Activated naive CD4-positive, alpha-beta T cell treated with anti-CD3 and anti-CD28 coated beads for 36 hours (primary cell): ENCODE data around the gene PPP1R12B. TPM values are rescaled to one million over a fixed set of nuclear protein-coding genes. Genes with fewer than 3 reads are reported as not detected.
A peak's percentile ranks its signal among the peaks of the same experiment; 100 is the strongest.
"Not testable (repeated sequence)": the region's sequence is repeated elsewhere in the genome, so short reads cannot be mapped to it uniquely, and the experiment has no call there.

Source experiments
- CTCF ChIA-PET: fragments of 350-600 bp; sonication (Branson Sonifier 250); formaldehyde crosslinking; loops from one replicate; lab custom pipeline; 2021; ENCODE audit warnings: antibody characterized with exemption; lab: Charles Lee
- DNase-seq: peaks from one replicate; pipeline ENCODE4 v3.0.0-alpha.2; 2020
- H3K27ac Mint-ChIP-seq: one replicate; pipeline ENCODE4 v1.8.0; 2021; ENCODE audit warnings: mild to moderate bottlenecking, mixed read lengths
- H3K27me3 Mint-ChIP-seq: one replicate; pipeline ENCODE4 v1.8.0; 2021; ENCODE audit warnings: low read depth, mixed read lengths
- H3K36me3 Mint-ChIP-seq: one replicate; pipeline ENCODE4 v1.8.0; 2021; ENCODE audit warnings: low read depth, mixed read lengths
- H3K4me1 Mint-ChIP-seq: one replicate; pipeline ENCODE4 v1.8.0; 2021; ENCODE audit warnings: low read depth, mixed read lengths
- H3K4me3 Mint-ChIP-seq: one replicate; pipeline ENCODE4 v1.8.0; 2021; ENCODE audit warnings: mild to moderate bottlenecking, moderate library complexity, mixed read lengths
- H3K9me3 Mint-ChIP-seq: one replicate; pipeline ENCODE4 v1.8.0; 2021; ENCODE audit warnings: mixed read lengths
- intact Hi-C: fragments of 100-400 bp; cut with micrococcal nuclease; formaldehyde crosslinking; loops from one replicate; pipeline ENCODE4 v1.15.1; 2023
- total RNA-seq, 2 experiments: library from RNA; stranded (reverse); gene quantifications; one replicate each; pipeline ENCODE4 v1.2.3, GENCODE V29; 2021

The PPP1R12B gene
- total RNA-seq, 2 experiments from 2014 or later, result 11.0 to 12.4 TPM

- DNase-seq, result no peak
- H3K36me3 Mint-ChIP-seq, result peaks cover 10% of the 10 kb centered on the region
- H3K4me3 Mint-ChIP-seq, result no peak overlapping the region
These were observed 90.1 kb downstream of the PPP1R12B start for GRCh38 chr1:202438393-202439174.

GRCh38 chr1:202439308-202439707 lies 90.8 kb downstream of the PPP1R12B start:
- no peaks in the 10 kb centered on the region for H3K9me3 Mint-ChIP-seq
- H3K27me3 Mint-ChIP-seq, result no peaks in the 10 kb centered on the region
- H3K4me1 Mint-ChIP-seq, result no peaks in the 10 kb centered on the region
- CTCF ChIA-PET, result no interaction called here
- H3K27ac Mint-ChIP-seq, result no peak overlapping the region
- no peak overlapping the region for H3K4me3 Mint-ChIP-seq
- intact Hi-C loops, result no loop called here
- DNase-seq, result no peak
- H3K36me3 Mint-ChIP-seq, result peaks cover 12% of the 10 kb centered on the region

More at GRCh38 chr1:202438393-202439174, 90.1 kb downstream of the PPP1R12B start:
- CTCF ChIA-PET, result interaction anchor here (0.7 kb wide), 1 partner anchor 559 kb away, joined by 3 read pairs; no protein-coding TSS in a partner anchor
- intact Hi-C loops, result no loop called here
- no peaks in the 10 kb centered on the region for H3K27me3 Mint-ChIP-seq
- no peaks in the 10 kb centered on the region for H3K4me1 Mint-ChIP-seq
- no peak overlapping the region for H3K27ac Mint-ChIP-seq
- H3K9me3 Mint-ChIP-seq, result no peaks in the 10 kb centered on the region

GRCh38 chr1:202448140-202448539 lies 99.6 kb downstream of the PPP1R12B start:
- peaks cover 19% of the 10 kb centered on the region for H3K36me3 Mint-ChIP-seq
- H3K27me3 Mint-ChIP-seq, H3K4me1 Mint-ChIP-seq, H3K9me3 Mint-ChIP-seq, H3K4me3 Mint-ChIP-seq, intact Hi-C loops, H3K27ac Mint-ChIP-seq, DNase-seq: not testable (repeated sequence)
- CTCF ChIA-PET, result interaction anchor here (0.7 to 1.0 kb wide), 2 partner anchors 272 to 1469 kb away, joined by 3 read pairs; no protein-coding TSS in a partner anchor

GRCh38 chr1:202451641-202452040 lies 103.1 kb downstream of the PPP1R12B start:
- intact Hi-C loops, H3K27ac Mint-ChIP-seq, DNase-seq, CTCF ChIA-PET, H3K9me3 Mint-ChIP-seq, H3K27me3 Mint-ChIP-seq, H3K4me3 Mint-ChIP-seq: not testable (repeated sequence)
- Mint-ChIP-seq H3K4me1 (peaks cover 11% of the 10 kb centered on the region), H3K36me3 (peaks cover 20% of the 10 kb centered on the region)

- Mint-ChIP-seq H3K4me3 (no peak overlapping the region), H3K27me3 (no peaks in the 10 kb centered on the region), H3K9me3 (no peaks in the 10 kb centered on the region), H3K36me3 (peaks cover 20% of the 10 kb centered on the region), H3K4me1 (peaks cover 13% of the 10 kb centered on the region), H3K27ac (no peak overlapping the region)
- DNase-seq, result no peak
- intact Hi-C loops, result no loop called here
- CTCF ChIA-PET, result no interaction called here
These were observed 104.0 kb downstream of the PPP1R12B start for GRCh38 chr1:202452508-202452907.

- not testable (repeated sequence) for H3K4me3 Mint-ChIP-seq, H3K27ac Mint-ChIP-seq, H3K9me3 Mint-ChIP-seq, H3K27me3 Mint-ChIP-seq, H3K36me3 Mint-ChIP-seq
- CTCF ChIA-PET, result interaction anchor here (0.7 kb wide), 1 partner anchor 112 kb away, joined by 3 read pairs; no protein-coding TSS in a partner anchor
- intact Hi-C loops, result loop anchor here (5.0 kb wide), 1 partner anchor 109 kb away; the partner anchor contains the start of gene PPP1R12B
- DNase-seq, result peak; percentile 16
- peaks cover 13% of the 10 kb centered on the region for H3K4me1 Mint-ChIP-seq
These were observed 108.1 kb downstream of the PPP1R12B start for GRCh38 chr1:202456372-202457169.

- CTCF ChIA-PET, result interaction anchor here (0.7 kb wide), 1 partner anchor 113 kb away, joined by 3 read pairs; no protein-coding TSS in a partner anchor
- peaks cover 13% of the 10 kb centered on the region for H3K4me1 Mint-ChIP-seq
- H3K27me3 Mint-ChIP-seq, H3K27ac Mint-ChIP-seq, DNase-seq, H3K36me3 Mint-ChIP-seq, H3K9me3 Mint-ChIP-seq, H3K4me3 Mint-ChIP-seq: not testable (repeated sequence)
- intact Hi-C loops, result loop anchor here (5.0 kb wide), 1 partner anchor 111 kb away; the partner anchor contains the start of gene PPP1R12B
These were observed 110.2 kb downstream of the PPP1R12B start for GRCh38 chr1:202458651-202459050.

- not testable (repeated sequence) for H3K9me3 Mint-ChIP-seq, H3K4me3 Mint-ChIP-seq, H3K27ac Mint-ChIP-seq, H3K27me3 Mint-ChIP-seq, DNase-seq, H3K36me3 Mint-ChIP-seq
- intact Hi-C loops, result loop anchor here (5.0 kb wide), 2 partner anchors 112 to 258 kb away; partner anchors contain the start of gene PPP1R12B
- H3K4me1 Mint-ChIP-seq, result peaks cover 13% of the 10 kb centered on the region
- CTCF ChIA-PET, result interaction anchor here (0.6 kb wide), 1 partner anchor 166 kb away, joined by 3 read pairs; no protein-coding TSS in a partner anchor
These were observed 111.1 kb downstream of the PPP1R12B start for GRCh38 chr1:202459470-202460142.

GRCh38 chr1:202460143-202460495 lies 111.6 kb downstream of the PPP1R12B start:
- H3K36me3 Mint-ChIP-seq, DNase-seq, H3K27ac Mint-ChIP-seq, H3K27me3 Mint-ChIP-seq, H3K9me3 Mint-ChIP-seq, CTCF ChIA-PET, H3K4me3 Mint-ChIP-seq: not testable (repeated sequence)
- peaks cover 13% of the 10 kb centered on the region for H3K4me1 Mint-ChIP-seq
- intact Hi-C loops, result loop anchor here (5.0 kb wide), 1 partner anchor 257 kb away; no protein-coding TSS in a partner anchor

GRCh38 chr1:202462342-202463076 lies 114.0 kb downstream of the PPP1R12B start:
- CTCF ChIA-PET, result no interaction called here
- intact Hi-C loops, result loop anchor here (5.0 kb wide), 1 partner anchor 255 kb away; no protein-coding TSS in a partner anchor
- no peak for DNase-seq
- no peaks in the 10 kb centered on the region for H3K36me3 Mint-ChIP-seq
- no peak overlapping the region for H3K4me3 Mint-ChIP-seq
- H3K9me3 Mint-ChIP-seq, result no peaks in the 10 kb centered on the region
- H3K4me1 Mint-ChIP-seq, result no peaks in the 10 kb centered on the region
- H3K27me3 Mint-ChIP-seq, result no peaks in the 10 kb centered on the region
- no peak overlapping the region for H3K27ac Mint-ChIP-seq

- H3K27ac Mint-ChIP-seq, H3K36me3 Mint-ChIP-seq, H3K27me3 Mint-ChIP-seq, H3K4me3 Mint-ChIP-seq, H3K9me3 Mint-ChIP-seq, DNase-seq, H3K4me1 Mint-ChIP-seq: not testable (repeated sequence)
- intact Hi-C loops, result loop anchor here (1.0 to 5.0 kb wide), 2 partner anchors 107 to 253 kb away; no protein-coding TSS in a partner anchor
- CTCF ChIA-PET, result interaction anchor here (0.6 to 2.7 kb wide), 7 partner anchors 105 to 622 kb away, joined by 3 to 17 read pairs (median 4); partner anchors contain the start of gene MYOG
These were observed 115.7 kb downstream of the PPP1R12B start for GRCh38 chr1:202464153-202464742.
